CD4-positive, alpha-beta T cell treated with Interleukin-6 at 100 ng/mL for 8 hours (primary cell): ENCODE results near the gene SPIB.
"Not testable (repeated sequence)": the region's sequence is repeated elsewhere in the genome, so short reads cannot be mapped to it uniquely, and the experiment has no call there.

ENCODE experiments used
- DNase-seq: peaks from one replicate; pipeline ENCODE4 v3.0.0-alpha.2; 2020; ENCODE audit warnings: mixed read lengths, low spot score

SPIB gene

DNA sequence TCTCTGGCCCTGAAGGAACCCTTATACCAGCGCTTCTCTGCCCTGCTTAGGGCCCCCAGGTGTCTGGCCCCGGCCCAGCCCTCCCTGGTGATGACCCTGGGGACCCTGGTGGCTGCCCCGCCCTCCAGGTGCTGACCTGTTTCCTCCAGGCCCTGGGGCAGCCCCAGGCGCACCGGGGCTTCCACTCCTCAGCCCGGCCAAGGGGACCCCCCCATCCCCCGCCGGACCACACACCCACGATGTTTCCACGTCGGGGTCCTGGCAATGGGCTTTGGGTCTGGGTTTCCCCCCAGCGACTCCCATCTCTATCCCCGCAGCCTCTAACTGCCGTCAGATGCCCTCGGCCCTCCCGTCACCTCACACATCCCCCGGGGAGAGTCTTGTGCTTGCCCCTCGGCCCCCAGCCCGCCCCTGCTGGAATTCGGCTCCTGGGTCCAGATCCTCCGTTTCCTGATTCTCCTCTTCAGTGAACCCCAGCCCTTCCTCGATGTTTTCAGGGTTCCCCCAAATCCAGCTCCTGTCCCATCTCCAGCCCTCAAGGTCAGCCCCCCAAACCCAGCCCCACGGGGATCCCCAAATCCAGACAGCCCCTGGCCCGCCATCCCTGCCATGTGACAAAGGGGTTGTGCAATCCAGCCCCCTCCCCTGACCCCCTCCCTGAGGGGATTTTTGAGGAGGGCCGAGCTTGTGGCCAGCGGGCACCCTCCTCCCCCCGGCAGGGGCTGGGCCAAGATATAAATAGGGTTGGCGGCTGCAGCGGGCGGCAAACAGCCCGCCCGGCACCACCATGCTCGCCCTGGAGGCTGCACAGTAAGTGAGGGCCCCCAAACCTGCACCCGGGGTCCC lies at the start of gene SPIB:
Gene SPIB, plus strand, starts transcription at position 763 of the 846 bp plus-strand sequence. Its CDS starts 25 bp downstream, at position 788.
- no peak for DNase-seq

DNA sequence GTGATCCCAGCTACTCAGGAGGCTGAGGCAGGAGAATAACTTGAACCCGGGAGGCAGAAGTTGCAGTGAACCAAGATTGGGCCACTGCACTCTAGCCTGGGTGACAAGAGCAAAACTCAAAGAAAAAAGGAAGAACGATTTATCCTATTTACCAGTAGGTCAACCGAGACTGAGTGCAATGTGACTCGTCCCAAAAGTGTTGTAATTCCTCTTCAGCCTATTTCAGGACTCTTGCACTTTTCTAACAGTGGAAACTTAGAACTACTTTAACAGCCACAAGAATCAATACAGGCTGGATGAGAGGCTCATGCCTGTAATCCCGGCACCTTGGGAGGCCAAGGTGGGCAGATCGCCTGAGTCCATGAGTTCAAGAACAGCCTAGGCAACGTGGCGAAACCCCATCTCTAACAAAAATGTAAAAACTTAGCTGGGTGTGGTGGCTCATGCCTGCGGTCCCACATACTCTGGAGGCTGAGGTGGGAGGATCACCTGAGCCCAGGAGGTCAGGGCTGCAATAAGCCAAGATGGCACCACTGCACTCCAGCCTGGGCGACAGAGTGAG lies 46.7 kb upstream of the SPIB start:
- DNase-seq: no peak

GRCh38 chr19:50376166-50377050 lies 42.3 kb upstream of the SPIB start, which contains the start of gene NR1H2:
NR1H2 (plus strand) TSS chr19:50376457; CDS start chr19:50377606, 1,149 bp downstream.
- DNase-seq: peak; percentile 95

DNA sequence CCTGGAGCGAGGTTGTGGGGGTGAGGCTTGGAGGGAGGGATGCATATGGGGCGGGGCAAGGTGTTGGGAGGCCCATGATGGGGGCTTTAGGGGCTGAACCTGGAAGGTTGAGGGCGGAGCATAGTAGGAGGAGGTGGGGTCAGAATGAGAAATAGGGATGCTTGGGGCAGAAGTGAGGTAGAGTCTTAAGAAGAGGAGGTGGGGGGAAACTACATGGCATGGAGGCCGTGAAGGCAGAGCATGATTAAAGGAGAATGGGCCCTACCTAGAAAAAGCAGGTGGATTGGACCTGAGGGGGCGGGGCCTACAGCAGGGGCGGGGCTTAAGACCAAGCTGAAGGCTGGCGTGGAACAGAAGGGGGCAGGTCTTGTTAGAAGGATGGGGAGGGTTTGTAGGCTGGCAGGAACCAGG lies 41.7 kb upstream of the SPIB start:
- DNase-seq: peak; percentile 38

- no peak for DNase-seq
Measured at GRCh38 chr19:50377517-50377916, 41.2 kb upstream of the SPIB start.

- no peak for DNase-seq
Measured at GRCh38 chr19:50378169-50378862, 40.4 kb upstream of the SPIB start.

DNA sequence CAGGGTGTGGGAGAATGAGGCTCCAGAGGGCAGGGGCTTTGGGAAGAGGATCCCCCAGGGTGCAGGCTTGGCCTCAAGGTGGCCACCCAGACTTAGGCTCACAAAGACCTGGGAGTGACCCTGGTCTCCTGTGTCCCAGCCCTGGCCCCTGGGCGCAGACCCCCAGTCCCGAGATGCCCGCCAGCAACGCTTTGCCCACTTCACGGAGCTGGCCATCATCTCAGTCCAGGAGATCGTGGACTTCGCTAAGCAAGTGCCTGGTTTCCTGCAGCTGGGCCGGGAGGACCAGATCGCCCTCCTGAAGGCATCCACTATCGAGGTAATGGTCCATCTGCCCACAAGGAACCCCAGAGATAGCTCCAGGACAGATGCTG lies 39.9 kb upstream of the SPIB start:
- DNase-seq: no peak

DNA sequence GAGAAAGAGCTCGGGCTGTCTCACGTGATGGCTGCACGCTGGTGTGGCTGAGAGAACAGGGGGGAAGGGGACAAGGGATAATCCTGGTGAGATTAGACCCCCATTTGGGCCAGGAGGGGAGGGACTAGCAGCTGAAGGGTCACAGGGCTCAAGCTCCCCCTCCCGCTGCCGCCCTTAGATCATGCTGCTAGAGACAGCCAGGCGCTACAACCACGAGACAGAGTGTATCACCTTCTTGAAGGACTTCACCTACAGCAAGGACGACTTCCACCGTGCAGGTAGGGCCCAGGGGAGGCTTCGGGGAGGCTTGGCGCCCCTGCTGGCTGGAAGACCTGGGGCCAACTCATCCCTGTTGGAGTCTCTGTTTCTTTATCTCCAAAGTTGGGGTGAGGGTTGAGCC lies 39.1 kb upstream of the SPIB start:
- DNase-seq: no peak

GRCh38 chr19:50380137-50380536 lies 38.6 kb upstream of the SPIB start:
- DNase-seq: no peak

DNA sequence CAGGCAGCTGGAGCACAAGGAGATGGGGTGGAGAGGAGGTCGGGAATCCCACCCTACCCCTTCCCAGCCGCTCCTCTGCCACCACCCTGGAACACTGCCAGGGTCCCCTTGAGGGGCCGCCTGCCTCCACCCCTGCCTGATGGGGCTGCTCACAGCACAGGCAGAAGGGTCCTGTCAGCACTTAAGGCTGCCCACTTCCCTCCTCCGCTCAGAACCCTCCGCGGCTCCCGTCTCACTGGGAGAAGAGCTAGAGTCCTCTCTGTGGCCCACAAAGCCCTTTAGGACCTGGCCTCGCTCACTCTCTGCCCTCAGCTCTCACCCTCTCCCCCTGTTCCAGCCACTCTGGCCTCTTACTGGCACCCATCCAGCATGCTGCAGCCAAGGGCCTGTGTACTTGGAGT lies 38.0 kb upstream of the SPIB start:
- no peak for DNase-seq

DNA sequence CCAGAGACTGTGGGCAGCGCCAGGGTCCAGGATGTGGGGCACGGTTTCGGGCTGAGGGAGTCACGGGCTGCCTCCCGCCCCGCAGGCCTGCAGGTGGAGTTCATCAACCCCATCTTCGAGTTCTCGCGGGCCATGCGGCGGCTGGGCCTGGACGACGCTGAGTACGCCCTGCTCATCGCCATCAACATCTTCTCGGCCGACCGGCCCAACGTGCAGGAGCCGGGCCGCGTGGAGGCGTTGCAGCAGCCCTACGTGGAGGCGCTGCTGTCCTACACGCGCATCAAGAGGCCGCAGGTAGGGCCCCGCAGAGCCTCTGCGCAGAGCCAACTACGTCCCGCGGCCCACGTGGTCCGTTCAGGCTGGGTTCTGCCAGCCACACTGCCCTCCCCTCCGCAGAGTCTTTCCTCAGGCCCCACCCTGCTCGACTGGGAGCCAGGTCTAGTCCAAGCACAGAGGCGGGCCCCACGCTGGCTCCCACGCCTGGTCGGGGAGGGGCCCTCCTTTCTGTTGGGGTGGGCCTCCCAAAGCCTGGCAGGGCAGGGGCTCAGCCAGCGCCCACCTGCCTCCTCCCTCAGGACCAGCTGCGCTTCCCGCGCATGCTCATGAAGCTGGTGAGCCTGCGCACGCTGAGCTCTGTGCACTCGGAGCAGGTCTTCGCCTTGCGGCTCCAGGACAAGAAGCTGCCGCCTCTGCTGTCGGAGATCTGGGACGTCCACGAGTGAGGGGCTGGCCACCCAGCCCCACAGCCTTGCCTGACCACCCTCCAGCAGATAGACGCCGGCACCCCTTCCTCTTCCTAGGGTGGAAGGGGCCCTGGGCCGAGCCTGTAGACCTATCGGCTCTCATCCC lies 36.6 kb upstream of the SPIB start:
- DNase-seq: no peak

DNA sequence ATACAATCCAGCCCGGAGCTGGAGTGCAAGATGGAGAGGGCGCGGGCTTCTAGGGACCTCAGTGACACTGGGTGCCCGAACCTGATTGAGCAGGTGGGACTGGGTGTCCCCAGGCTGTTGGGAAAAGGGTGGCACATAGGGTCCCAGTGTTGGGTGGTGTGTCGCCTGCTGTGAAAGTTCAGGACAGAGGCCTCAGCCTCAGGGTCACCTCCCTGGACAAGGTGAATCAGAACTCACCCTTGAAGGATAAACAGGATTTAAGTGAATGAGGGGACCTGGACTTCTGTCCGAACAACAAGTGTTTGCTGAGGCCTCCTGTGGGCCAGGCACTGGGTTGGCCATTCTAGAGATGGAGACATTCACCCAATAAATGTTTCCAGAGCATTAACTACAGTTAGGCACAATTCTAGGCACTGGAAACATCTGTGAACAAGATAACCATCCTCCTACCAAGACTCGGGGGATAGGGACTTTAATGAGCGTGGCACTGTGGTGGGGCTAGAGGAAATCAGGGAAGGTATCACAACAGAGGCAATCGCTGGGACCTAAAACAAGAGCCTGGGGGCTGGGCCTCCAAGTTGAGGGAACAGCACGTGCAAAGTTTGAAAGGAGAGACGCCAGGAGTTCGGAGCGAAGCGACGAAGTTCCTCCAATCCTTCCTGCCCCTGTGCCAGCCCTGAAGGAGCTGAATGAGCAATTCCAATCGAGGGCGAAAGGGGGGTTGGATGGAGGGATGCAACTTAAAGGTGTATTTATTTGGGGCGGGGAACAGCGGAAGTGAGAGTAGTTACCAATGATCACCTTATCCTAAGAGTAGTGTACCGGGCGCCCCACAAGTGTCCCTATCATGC lies 35.5 kb upstream of the SPIB start:
- no peak for DNase-seq

- peak; percentile 99 for DNase-seq
Measured at GRCh38 chr19:50383852-50384684, 34.7 kb upstream of the SPIB start, which contains the start of gene POLD1. POLD1 (plus strand) TSS chr19:50384347; CDS start chr19:50398852, 14,505 bp downstream.

DNA sequence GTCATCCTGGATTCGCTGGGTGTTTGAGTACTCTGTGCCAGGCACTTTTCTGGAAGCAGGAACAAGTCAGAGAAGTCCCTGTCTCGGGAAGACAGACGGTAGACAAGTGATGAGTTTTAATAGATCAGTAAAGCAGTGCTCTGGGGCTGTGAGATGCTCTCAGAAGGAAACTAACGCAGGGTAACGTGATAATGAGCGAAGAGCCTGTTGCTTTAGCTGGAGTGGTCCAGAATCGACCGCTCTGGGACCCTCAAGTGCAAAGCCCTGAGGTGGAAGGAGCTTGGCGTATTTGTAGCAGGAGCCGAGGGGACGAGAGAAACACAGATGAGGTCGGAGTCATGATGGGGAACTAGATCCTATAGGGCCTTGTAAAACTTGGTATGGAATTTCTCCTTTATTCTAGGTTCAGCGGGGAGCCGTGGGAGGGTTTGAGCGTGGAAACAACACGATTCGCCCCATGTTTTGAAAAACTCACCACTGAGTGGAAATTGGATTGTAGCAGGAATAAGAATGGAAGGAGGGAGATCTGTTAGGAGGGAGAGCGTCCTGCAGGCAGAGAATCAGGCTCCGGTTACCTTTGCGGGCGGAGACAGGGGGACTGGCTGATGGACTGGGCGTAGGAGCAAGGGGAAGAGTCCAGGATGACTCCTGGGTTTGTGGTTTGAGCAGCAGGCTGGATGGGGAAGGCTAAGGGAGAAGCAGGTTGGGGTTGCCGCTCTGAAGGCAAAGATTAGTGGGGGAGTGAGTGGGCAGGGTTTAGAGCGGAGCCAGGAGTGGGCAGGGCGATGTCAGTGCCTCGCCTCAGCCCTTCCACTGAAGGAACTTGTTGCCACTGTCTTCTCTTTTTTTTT lies 33.8 kb upstream of the SPIB start:
- DNase-seq: no peak

DNA sequence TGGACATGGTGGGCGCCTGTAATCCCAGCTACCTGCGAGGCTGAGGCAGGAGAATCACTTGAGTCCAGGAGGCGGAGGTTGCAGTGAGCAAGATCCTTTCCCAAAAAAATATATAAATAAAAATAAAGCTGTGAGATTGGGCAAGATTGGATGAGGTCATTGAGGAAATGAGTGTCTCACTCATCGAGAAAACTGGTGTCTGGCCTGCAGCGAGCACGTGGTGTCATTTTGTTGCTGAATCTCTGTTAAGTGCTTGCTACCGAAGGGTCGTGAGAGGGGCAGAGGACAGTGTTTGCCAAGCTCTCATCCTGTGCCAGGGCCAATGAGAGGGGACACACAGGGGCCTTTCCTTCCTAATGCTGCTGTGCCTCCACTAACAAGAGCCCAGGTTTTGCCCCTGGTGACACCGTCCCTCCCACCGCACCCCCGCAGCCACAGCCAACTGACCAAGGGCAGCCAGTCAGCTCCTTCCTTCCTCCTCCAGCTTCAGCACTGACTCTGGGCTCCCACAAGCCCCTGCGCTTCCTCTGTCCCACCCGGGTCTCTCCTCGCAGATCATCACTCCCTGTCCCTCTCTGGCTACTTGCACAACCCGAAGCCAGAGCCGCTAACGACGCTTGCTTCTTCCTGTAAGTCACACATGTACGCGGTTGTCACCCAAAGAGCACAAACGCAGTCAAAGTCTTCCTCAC lies 31.4 kb upstream of the SPIB start:
- DNase-seq: no peak

DNA sequence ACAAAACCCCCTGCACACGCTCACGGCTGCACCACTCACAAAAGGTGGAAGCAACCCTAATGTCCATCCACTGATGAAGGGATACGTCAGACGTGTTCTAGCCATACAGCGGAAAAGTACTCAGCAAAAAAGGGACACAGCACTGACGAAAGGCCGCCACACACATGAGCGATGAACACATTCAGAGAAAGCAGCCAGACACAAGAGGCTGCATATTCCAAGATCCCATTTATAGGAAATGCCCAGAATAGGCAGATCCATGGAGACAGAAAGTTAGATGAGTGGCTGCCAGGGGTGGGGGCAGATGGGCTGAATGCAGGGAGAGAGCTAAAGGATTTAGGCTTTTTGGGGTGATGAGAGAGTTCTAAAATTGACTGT lies 30.9 kb upstream of the SPIB start:
- no peak for DNase-seq

DNA sequence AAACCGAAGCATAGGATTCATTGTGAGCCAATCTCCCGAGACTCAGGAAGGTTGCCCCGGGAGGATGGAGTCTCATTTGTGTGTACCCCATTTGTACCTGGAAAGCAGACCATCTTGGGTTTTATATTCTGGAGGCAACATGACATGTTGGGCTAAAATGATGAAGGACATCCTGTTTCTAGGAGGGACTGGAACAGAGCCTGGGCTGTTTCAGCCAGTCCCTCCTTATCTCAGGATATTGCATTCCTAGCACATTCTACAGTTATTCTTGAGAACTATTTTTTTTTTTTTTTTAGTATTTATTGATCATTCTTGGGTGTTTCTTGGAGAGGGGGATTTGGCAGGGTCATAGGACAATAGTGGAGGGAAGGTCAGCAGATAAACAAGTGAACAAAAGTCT lies 28.4 kb upstream of the SPIB start:
- DNase-seq: not testable (repeated sequence)

- not testable (repeated sequence) for DNase-seq
Measured at GRCh38 chr19:50390952-50391351, 27.8 kb upstream of the SPIB start.
